ENCODE data around the gene MST1R. TPM values are rescaled to one million over a fixed set of nuclear protein-coding genes. Genes with fewer than 3 reads are reported as not detected.
"Not testable (repeated sequence)": the region's sequence is repeated elsewhere in the genome, so short reads cannot be mapped to it uniquely, and the experiment has no call there.

Gene MST1R
- total and polyA plus RNA-seq, 7 experiments from 2014 or later = 0.39 to 5.8 (median 0.80) TPM

GRCh38 chr3:49917806-49918590, 14.3 kb upstream of the MST1R start:
- H3K9me3 Mint-ChIP-seq, POLR2A ChIA-PET: not testable (repeated sequence)
- CTCF ChIA-PET = interaction anchor here (0.6 kb wide), 1 partner anchor 9 kb away, joined by 3 read pairs; no protein-coding TSS in a partner anchor

DNA sequence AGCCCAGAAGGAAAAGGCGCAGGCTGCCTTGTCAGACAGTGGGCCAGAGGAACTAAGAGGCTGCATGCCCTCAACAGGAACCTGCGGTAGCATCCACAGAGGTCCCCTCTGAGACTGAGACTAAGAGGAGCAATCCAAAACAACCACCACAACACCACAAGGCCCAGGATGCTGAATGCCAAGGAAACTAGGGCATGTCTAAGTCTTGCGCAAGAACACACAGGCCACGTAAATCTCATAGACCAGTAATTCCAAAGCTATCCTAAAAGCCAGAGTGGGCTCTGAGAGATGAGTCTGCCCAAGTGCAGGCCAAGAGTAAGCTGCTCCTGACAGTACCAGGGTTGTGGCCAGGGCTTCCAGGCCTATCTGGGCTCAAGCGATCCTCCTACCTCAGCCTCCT, 13.0 kb upstream of the MST1R start:
- Histone ChIP-seq H3K27me3 (ENCODE audit: control insufficient read depth in 2 of 2, insufficient read depth in 2 of 2, low read length in 2 of 2) (no peaks in the 10 kb centered on the region), H3K4me3 (ENCODE audit: low read length) (no peak overlapping the region), H3K36me3 (ENCODE audit: control insufficient read depth in 2 of 3, insufficient read depth in 3 of 3, low read length in 3 of 3) (peaks cover 0 to 21% (median 0%) of the 10 kb centered on the region in 3 experiments), H3K9me3 (ENCODE audit: control insufficient read depth in 2 of 3, low read length in 3 of 3) (no peaks in the 10 kb centered on the region), H3K27ac (ENCODE audit: low read depth, low read length) (no peak overlapping the region), H3K4me1 (ENCODE audit: control insufficient read depth in 2 of 2, insufficient read depth in 2 of 2, low read length in 2 of 2) (no peaks in the 10 kb centered on the region)
- ChIA-PET CTCF (no interaction called here), POLR2A (no interaction called here)
- DNase-seq = no peak
- H3K4me1 Mint-ChIP-seq = peaks cover 0 to 10% (median 7%) of the 10 kb centered on the region in 7 donors
- peak overlapping the region in 1 of 9 donors; percentile 75 for H3K27ac Mint-ChIP-seq
- H3K36me3 Mint-ChIP-seq = peaks cover 0 to 24% (median 9%) of the 10 kb centered on the region in 5 donors
- ATAC-seq = no peak
- intact Hi-C loops (cut with micrococcal nuclease) = no loop called here
- no peak overlapping the region for H3K4me3 Mint-ChIP-seq
- no peaks in the 10 kb centered on the region for H3K9me3 Mint-ChIP-seq
- no peaks in the 10 kb centered on the region for H3K27me3 Mint-ChIP-seq

More at GRCh38 chr3:49917806-49918590, 14.3 kb upstream of the MST1R start:
- H3K4me3 Mint-ChIP-seq; H3K27me3 Mint-ChIP-seq; H3K4me1 ChIP-seq (ENCODE audit: control insufficient read depth in 2 of 2, insufficient read depth in 2 of 2, low read length in 2 of 2); DNase-seq; H3K27ac ChIP-seq (ENCODE audit: low read depth, low read length); H3K9me3 ChIP-seq (ENCODE audit: control insufficient read depth in 2 of 3, low read length in 3 of 3); intact Hi-C loops (cut with micrococcal nuclease); H3K36me3 ChIP-seq (ENCODE audit: control insufficient read depth in 2 of 3, insufficient read depth in 3 of 3, low read length in 3 of 3); H3K27me3 ChIP-seq (ENCODE audit: control insufficient read depth in 2 of 2, insufficient read depth in 2 of 2, low read length in 2 of 2); H3K4me3 ChIP-seq (ENCODE audit: low read length): not testable (repeated sequence)
- Mint-ChIP-seq H3K27ac (peak overlapping the region in 2 of 9 donors; percentile 8 to 53), H3K36me3 (peaks cover 0 to 12% (median 2%) of the 10 kb centered on the region in 5 donors), H3K4me1 (peaks cover 0 to 10% (median 6%) of the 10 kb centered on the region in 7 donors)
- ATAC-seq = peak; percentile 52

DNA sequence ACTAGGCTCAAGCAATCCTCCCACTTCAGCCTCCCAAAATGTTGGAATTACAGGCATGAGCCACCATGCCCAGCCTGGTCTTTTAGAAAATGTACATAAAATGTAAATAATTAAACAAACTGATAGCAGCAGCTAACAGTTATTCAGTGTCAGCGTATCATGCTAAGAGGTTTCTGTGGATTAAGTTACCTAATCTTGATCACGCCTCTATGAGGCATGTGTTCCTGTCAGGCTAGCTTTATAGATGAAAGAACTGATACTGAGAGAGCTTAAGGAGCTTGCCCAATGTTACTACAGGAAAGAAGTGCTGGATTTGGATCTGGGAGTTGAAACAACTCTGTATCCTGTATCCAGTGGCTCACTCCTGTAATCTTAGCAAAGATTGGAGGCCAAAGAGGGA, 11.2 kb upstream of the MST1R start:
- ChIA-PET POLR2A (no interaction called here), CTCF (interaction anchor here (0.7 kb wide), 1 partner anchor 166 kb away, joined by 3 read pairs; no protein-coding TSS in a partner anchor)
- H3K4me3 Mint-ChIP-seq = no peak overlapping the region
- H3K36me3 Mint-ChIP-seq = peaks cover 2 to 32% (median 14%) of the 10 kb centered on the region in 5 donors
- no peaks in the 10 kb centered on the region for H3K9me3 Mint-ChIP-seq
- DNase-seq = no peak
- ATAC-seq = no peak
- Histone ChIP-seq H3K4me3 (ENCODE audit: low read length) (no peak overlapping the region), H3K27me3 (ENCODE audit: control insufficient read depth in 2 of 2, insufficient read depth in 2 of 2, low read length in 2 of 2) (no peaks in the 10 kb centered on the region), H3K4me1 (ENCODE audit: control insufficient read depth in 2 of 2, insufficient read depth in 2 of 2, low read length in 2 of 2) (no peaks in the 10 kb centered on the region), H3K27ac (ENCODE audit: low read depth, low read length) (no peak overlapping the region), H3K9me3 (ENCODE audit: control insufficient read depth in 2 of 3, low read length in 3 of 3) (no peaks in the 10 kb centered on the region), H3K36me3 (ENCODE audit: control insufficient read depth in 2 of 3, insufficient read depth in 3 of 3, low read length in 3 of 3) (peaks cover 0 to 38% (median 0%) of the 10 kb centered on the region in 3 experiments)
- H3K4me1 Mint-ChIP-seq = peaks cover 0 to 10% (median 4%) of the 10 kb centered on the region in 7 donors
- no peaks in the 10 kb centered on the region for H3K27me3 Mint-ChIP-seq
- intact Hi-C loops (cut with micrococcal nuclease) = no loop called here
- H3K27ac Mint-ChIP-seq = no peak overlapping the region

DNA sequence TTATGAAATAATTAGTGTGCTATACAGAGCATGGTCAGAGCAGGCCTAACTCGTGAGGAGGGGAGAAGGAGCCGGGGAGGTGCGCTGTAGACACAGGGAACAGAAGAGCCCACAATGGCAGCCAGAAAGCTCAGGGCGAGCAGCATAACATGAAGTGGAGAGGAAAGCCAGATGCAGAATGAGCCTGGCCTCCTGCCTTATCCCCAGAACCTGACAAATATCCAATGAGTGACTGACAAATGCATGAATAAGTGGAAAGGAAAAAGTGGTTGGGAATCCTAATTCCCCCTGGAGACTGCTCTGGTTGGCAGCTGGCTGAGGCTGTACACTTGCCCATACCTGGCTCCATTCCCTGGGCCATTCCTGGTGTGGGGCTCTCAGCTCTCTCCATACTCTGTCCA, 9.2 kb upstream of the MST1R start:
- Histone ChIP-seq H3K27me3 (ENCODE audit: control insufficient read depth in 2 of 2, insufficient read depth in 2 of 2, low read length in 2 of 2) (no peaks in the 10 kb centered on the region), H3K4me1 (ENCODE audit: control insufficient read depth in 2 of 2, insufficient read depth in 2 of 2, low read length in 2 of 2) (no peaks in the 10 kb centered on the region), H3K9me3 (ENCODE audit: control insufficient read depth in 2 of 3, low read length in 3 of 3) (no peaks in the 10 kb centered on the region), H3K27ac (ENCODE audit: low read depth, low read length) (no peak overlapping the region), H3K4me3 (ENCODE audit: low read length) (no peak overlapping the region), H3K36me3 (ENCODE audit: control insufficient read depth in 2 of 3, insufficient read depth in 3 of 3, low read length in 3 of 3) (peaks cover 0 to 59% (median 0%) of the 10 kb centered on the region in 3 experiments)
- Mint-ChIP-seq H3K27ac (peak overlapping the region in 1 of 9 donors; percentile 32), H3K4me3 (no peak overlapping the region), H3K36me3 (peaks cover 2 to 32% (median 13%) of the 10 kb centered on the region in 5 donors), H3K9me3 (no peaks in the 10 kb centered on the region), H3K27me3 (no peaks in the 10 kb centered on the region), H3K4me1 (peaks cover 0 to 10% (median 3%) of the 10 kb centered on the region in 7 donors)
- ATAC-seq (no peak), DNase-seq (no peak)
- CTCF ChIA-PET = no interaction called here
- intact Hi-C loops (cut with micrococcal nuclease) = no loop called here
- POLR2A ChIA-PET = interaction anchor here (0.6 kb wide), 1 partner anchor 199 kb away, joined by 3 read pairs; no protein-coding TSS in a partner anchor

DNA sequence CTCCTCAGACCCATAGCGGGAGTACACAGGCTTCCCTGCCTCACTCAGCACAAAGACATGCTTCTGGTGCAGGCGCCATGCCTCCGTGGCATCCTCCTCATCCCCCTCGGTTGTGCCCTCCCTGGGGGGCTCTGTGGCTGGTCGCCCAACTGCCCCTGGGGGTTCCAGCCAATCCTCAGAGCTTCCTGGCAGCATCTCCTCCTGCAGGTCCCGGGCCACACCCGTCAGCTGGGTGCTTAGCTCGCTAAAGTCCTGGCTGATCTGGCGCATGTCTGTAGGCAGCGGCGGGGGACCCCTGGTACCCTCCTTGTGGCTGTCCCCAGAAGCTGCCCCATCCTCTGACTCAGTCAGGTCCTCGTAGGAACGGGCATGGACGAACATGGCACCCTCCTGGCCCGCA, 7.9 kb upstream of the MST1R start:
- ChIA-PET CTCF (interaction anchor here (0.6 kb wide), 1 partner anchor 26 kb away, joined by 3 read pairs; no protein-coding TSS in a partner anchor), POLR2A (interaction anchor here (0.6 kb wide), 1 partner anchor 9 kb away, joined by 3 read pairs; no protein-coding TSS in a partner anchor)
- no peak overlapping the region for H3K27ac Mint-ChIP-seq
- no peak overlapping the region for H3K4me3 Mint-ChIP-seq
- H3K4me1 Mint-ChIP-seq = peaks cover 5 to 13% (median 8%) of the 10 kb centered on the region in 7 donors
- ATAC-seq (no peak), DNase-seq (no peak)
- peaks cover 2 to 28% (median 13%) of the 10 kb centered on the region in 5 donors for H3K36me3 Mint-ChIP-seq
- Histone ChIP-seq H3K4me1 (ENCODE audit: control insufficient read depth in 2 of 2, insufficient read depth in 2 of 2, low read length in 2 of 2) (peaks cover 0 to 2% of the 10 kb centered on the region in 2 donors), H3K27me3 (ENCODE audit: control insufficient read depth in 2 of 2, insufficient read depth in 2 of 2, low read length in 2 of 2) (no peaks in the 10 kb centered on the region), H3K9me3 (ENCODE audit: control insufficient read depth in 2 of 3, low read length in 3 of 3) (no peaks in the 10 kb centered on the region), H3K4me3 (ENCODE audit: low read length) (no peak overlapping the region), H3K36me3 (ENCODE audit: control insufficient read depth in 2 of 3, insufficient read depth in 3 of 3, low read length in 3 of 3) (peaks cover 0 to 60% (median 0%) of the 10 kb centered on the region in 3 experiments), H3K27ac (ENCODE audit: low read depth, low read length) (no peak overlapping the region)
- H3K27me3 Mint-ChIP-seq = no peaks in the 10 kb centered on the region
- no peaks in the 10 kb centered on the region for H3K9me3 Mint-ChIP-seq
- intact Hi-C loops (cut with micrococcal nuclease) = no loop called here

GRCh38 chr3:49911124-49911420, 7.4 kb upstream of the MST1R start:
- Histone ChIP-seq H3K27ac (ENCODE audit: low read depth, low read length) (no peak overlapping the region), H3K4me3 (ENCODE audit: low read length) (no peak overlapping the region), H3K36me3 (ENCODE audit: control insufficient read depth in 2 of 3, insufficient read depth in 3 of 3, low read length in 3 of 3) (peaks cover 0 to 60% (median 0%) of the 10 kb centered on the region in 3 experiments), H3K4me1 (ENCODE audit: control insufficient read depth in 2 of 2, insufficient read depth in 2 of 2, low read length in 2 of 2) (peaks cover 4 to 7% of the 10 kb centered on the region in 2 donors), H3K9me3 (ENCODE audit: control insufficient read depth in 2 of 3, low read length in 3 of 3) (no peaks in the 10 kb centered on the region), H3K27me3 (ENCODE audit: control insufficient read depth in 2 of 2, insufficient read depth in 2 of 2, low read length in 2 of 2) (no peaks in the 10 kb centered on the region)
- POLR2A ChIA-PET = interaction anchor here (1.1 kb wide), 1 partner anchor 29 kb away, joined by 3 read pairs; the partner anchor contains the start of gene RBM6
- Mint-ChIP-seq H3K27ac (no peak overlapping the region), H3K4me3 (no peak overlapping the region), H3K4me1 (peaks cover 7 to 14% (median 12%) of the 10 kb centered on the region in 7 donors), H3K9me3 (no peaks in the 10 kb centered on the region), H3K36me3 (peaks cover 2 to 28% (median 9%) of the 10 kb centered on the region in 5 donors), H3K27me3 (no peaks in the 10 kb centered on the region)
- no peak for ATAC-seq
- intact Hi-C loops (cut with micrococcal nuclease) = no loop called here
- no peak for DNase-seq
- CTCF ChIA-PET = no interaction called here

All from naive thymus-derived CD4-positive, alpha-beta T cell (primary cell).